IMR-90 (cell line): ENCODE data around the gene GRIA3. TPM values are rescaled to one million over a fixed set of nuclear protein-coding genes. Genes with fewer than 3 reads are reported as not detected.

Experiments
- ATAC-seq: fragments of 200-7000 bp; cut with Tn5 transposase; 2 replicates; pipeline ENCODE4 v1.9.1; 2020; ENCODE audit warnings: low read depth, mild to moderate bottlenecking, moderate library complexity
- BruUV-seq: library from RNA; stranded (reverse); fragments of 400-500 nt; replicated peaks from 2 replicates; lab custom pipeline; 2021; lab: Mats Ljungman, UMichigan
- CTCF ChIA-PET: fragments of 300-600 bp; formaldehyde crosslinking; extraction: SDS; loops from one replicate; lab custom pipeline; 2021; ENCODE audit warnings: antibody characterized with exemption; lab: Yijun Ruan, JAX
- POLR2A ChIA-PET: fragments of 300-600 bp; sonication (Branson Sonifier 250); formaldehyde crosslinking; loops from one replicate; lab custom pipeline; 2022; ENCODE audit warnings: antibody characterized with exemption; ENCODE audit not compliant: unreplicated experiment; lab: Charles Lee
- DNase-seq: peaks from one replicate; pipeline ENCODE4 v3.0.0; 2013
- H2AFZ ChIP-seq: replicated peaks from 2 replicates; pipeline ENCODE3; 2013; ENCODE audit warnings: low read length, mild to moderate bottlenecking; ENCODE audit not compliant: poor library complexity
- H2AK5ac ChIP-seq: 2 replicates; pipeline ENCODE4 v1.6.1; 2013; ENCODE audit warnings: low read depth, low read length, inconsistent platforms
- H2AK9ac ChIP-seq: replicated peaks from 2 replicates; pipeline ENCODE3; 2013; ENCODE audit warnings: mild to moderate bottlenecking, low read depth, low read length, moderate library complexity; ENCODE audit not compliant: poor library complexity
- H2BK120ac ChIP-seq: 2 replicates; pipeline ENCODE4 v1.6.1; 2013; ENCODE audit warnings: low read depth, low read length, inconsistent platforms
- H2BK15ac ChIP-seq: 3 replicates; pipeline ENCODE4 v1.6.1; 2013; ENCODE audit warnings: low read depth, low read length, inconsistent platforms
- H2BK20ac ChIP-seq: 2 replicates; pipeline ENCODE4 v1.6.1; 2013; ENCODE audit warnings: low read depth, mild to moderate bottlenecking, inconsistent platforms, low read length, moderate library complexity
- H2BK5ac ChIP-seq: 2 replicates; pipeline ENCODE4 v1.6.1; 2013; ENCODE audit warnings: mild to moderate bottlenecking, low read depth, low read length, inconsistent platforms; ENCODE audit not compliant: poor library complexity, severe bottlenecking
- H3K14ac ChIP-seq: replicated peaks from 2 replicates; pipeline ENCODE4 v1.6.1; 2013; ENCODE audit warnings: low read depth, low read length, inconsistent platforms
- H3K18ac ChIP-seq: 2 replicates; pipeline ENCODE4 v1.6.1; 2013; ENCODE audit warnings: low read depth, low read length, control low read depth
- H3K23ac ChIP-seq: 2 replicates; pipeline ENCODE4 v1.6.1; 2013; ENCODE audit warnings: low read depth, low read length, inconsistent platforms
- H3K27ac ChIP-seq: 2 replicates; pipeline ENCODE4 v1.5.1; 2013; ENCODE audit warnings: mild to moderate bottlenecking, control low read depth, low read length; ENCODE audit not compliant: insufficient read depth
- H3K27me3 ChIP-seq: 2 replicates; pipeline ENCODE4 v1.6.1; 2013; ENCODE audit warnings: low read length; ENCODE audit not compliant: control insufficient read depth, insufficient read depth
- H3K36me3 ChIP-seq: 2 replicates; pipeline ENCODE4 v1.6.1; 2013; ENCODE audit warnings: low read length, mixed read lengths; ENCODE audit not compliant: control insufficient read depth, insufficient read depth
- H3K4ac ChIP-seq: 2 replicates; pipeline ENCODE4 v1.6.1; 2013; ENCODE audit warnings: low read depth, low read length, inconsistent platforms
- H3K4me1 ChIP-seq: 2 replicates; pipeline ENCODE4 v1.6.1; 2013; ENCODE audit warnings: low read length, mixed read lengths; ENCODE audit not compliant: control insufficient read depth, insufficient read depth
- H3K4me2 ChIP-seq: 2 replicates; pipeline ENCODE4 v1.6.1; 2013; ENCODE audit warnings: low read depth, mild to moderate bottlenecking, control low read depth, low read length, moderate library complexity
- H3K4me3 ChIP-seq: 2 replicates; pipeline ENCODE4 v1.5.1; 2013; ENCODE audit warnings: low read depth, mild to moderate bottlenecking, control low read depth, low read length, moderate library complexity; ENCODE audit not compliant: insufficient read depth
- H3K56ac ChIP-seq: 2 replicates; pipeline ENCODE4 v1.6.1; 2013; ENCODE audit warnings: low read length, inconsistent platforms; ENCODE audit not compliant: insufficient read depth; ENCODE audit errors: extremely low read depth
- H3K79me1 ChIP-seq, 2 experiments: 2 replicates each; pipeline ENCODE4 v1.6.1; 2013; ENCODE audit warnings: low read length in 2 of 2, inconsistent platforms in 1 of 2, low read depth in 1 of 2
- H3K9ac ChIP-seq: 2 replicates; pipeline ENCODE4 v1.6.1; 2013; ENCODE audit warnings: low read depth, low read length, control low read depth
- H3K9me1 ChIP-seq: 2 replicates; pipeline ENCODE4 v1.6.1; 2013; ENCODE audit warnings: low read length, inconsistent platforms; ENCODE audit not compliant: insufficient read depth
- H3K9me3 ChIP-seq: 2 replicates; pipeline ENCODE4 v1.6.1; 2013; ENCODE audit warnings: low read length; ENCODE audit not compliant: control insufficient read depth, insufficient read depth
- H4K20me1 ChIP-seq: 2 replicates; pipeline ENCODE4 v1.6.1; 2013; ENCODE audit warnings: low read length, inconsistent platforms; ENCODE audit not compliant: insufficient read depth
- H4K5ac ChIP-seq: 2 replicates; pipeline ENCODE4 v1.6.1; 2013; ENCODE audit warnings: mild to moderate bottlenecking, low read depth, low read length, control low read depth
- H4K8ac ChIP-seq, 2 experiments: 2 replicates each; pipeline ENCODE4 v1.6.1; 2013; ENCODE audit warnings: low read depth in 2 of 2, low read length in 2 of 2, control low read depth in 1 of 2, inconsistent platforms in 1 of 2
- H4K91ac ChIP-seq: 2 replicates; pipeline ENCODE4 v1.6.1; 2013; ENCODE audit warnings: low read depth, low read length, inconsistent platforms; ENCODE audit not compliant: insufficient read depth
- CHD1 ChIP-seq: IDR thresholded peaks from 2 replicates; pipeline ENCODE4 v1.6.1; 2012; ENCODE audit warnings: low read depth, low read length, improper control_type of control experiment
- FOS ChIP-seq: fragments of 150-350 bp; IDR thresholded peaks from 2 replicates; pipeline ENCODE4 v1.6.1; 2016; ENCODE audit warnings: low read depth, low read length
- MAZ ChIP-seq: IDR thresholded peaks from 2 replicates; pipeline ENCODE4 v1.6.1; 2012; ENCODE audit warnings: low read depth, mild to moderate bottlenecking, low read length, improper control_type of control experiment, moderate library complexity, borderline replicate concordance
- POLR2A ChIP-seq: IDR thresholded peaks from 2 replicates; pipeline ENCODE4 v1.6.1; 2012; ENCODE audit warnings: mild to moderate bottlenecking, low read depth, low read length
- RAD21 ChIP-seq: IDR thresholded peaks from 2 replicates; pipeline ENCODE4 v1.6.1; 2012; ENCODE audit warnings: low read length, improper control_type of control experiment
- RCOR1 ChIP-seq: IDR thresholded peaks from 2 replicates; pipeline ENCODE4 v1.6.1; 2012; ENCODE audit warnings: mild to moderate bottlenecking, low read length, improper control_type of control experiment; ENCODE audit not compliant: insufficient replicate concordance
- RFX5 ChIP-seq: IDR thresholded peaks from 2 replicates; pipeline ENCODE4 v1.8.0; 2012; ENCODE audit warnings: low read depth, mild to moderate bottlenecking, low read length, moderate library complexity
- SMC3 ChIP-seq: fragments of 150-350 bp; IDR thresholded peaks from 2 replicates; pipeline ENCODE4 v1.6.1; 2016; ENCODE audit warnings: low read depth, mild to moderate bottlenecking, antibody characterized with exemption, low read length, moderate library complexity
- WGBS, 2 experiments: methylation state at CpG; one replicate each; pipeline versions ENCODE4 v1.1.5 to v1.1.7; 2013; ENCODE audit warnings: missing lambda C conversion rate in 2 of 2; ENCODE audit not compliant: insufficient read length in 1 of 2; ENCODE audit errors: extremely low coverage in 2 of 2; 5-methylcytosine and 5-hydroxymethylcytosine counted together
- dilution Hi-C: fragments of 300-500 bp; cut with HindIII; formaldehyde crosslinking; loops from one replicate; pipeline ENCODE4 v1.14.3; 2018; ENCODE audit warnings: low sequenced_read_pairs; ENCODE audit not compliant: unreplicated experiment
- in situ Hi-C: fragments of 300-500 bp; cut with MboI; formaldehyde crosslinking; loops from 3 replicates; pipeline ENCODE4 v1.14.3; 2019; ENCODE audit warnings: low sequenced_read_pairs, inconsistent platforms, mixed read lengths
- intact Hi-C: fragments of 100-400 bp; cut with micrococcal nuclease; formaldehyde crosslinking; loops from 2 replicates; pipeline ENCODE4 v1.10.0; 2022
- polyA plus RNA-seq, 3 experiments: library from polyadenylated mRNA; depleted of rRNA; stranded (reverse); fragments of >200 nt; gene quantifications; 2 replicates each; pipeline ENCODE4 v1.2.3, GENCODE V29; 2012; ENCODE audit warnings: low replicate concordance in 1 of 3
- total RNA-seq: library from RNA; depleted of rRNA; stranded (reverse); fragments of >200 nt; gene quantifications from 2 replicates; pipeline ENCODE4 v1.2.3, GENCODE V29; 2012
- TF ChIP-seq, protein P1 (sequence below): fragments of 150-350 bp; IDR thresholded peaks from 2 replicates; pipeline ENCODE4 v1.6.1; 2017; ENCODE audit warnings: mild to moderate bottlenecking, antibody characterized with exemption, low read length, low read depth

The GRIA3 gene
- total and polyA plus RNA-seq, 2 of the 4 experiments (the other 2 are of a cell fraction), result not detected

DNA sequence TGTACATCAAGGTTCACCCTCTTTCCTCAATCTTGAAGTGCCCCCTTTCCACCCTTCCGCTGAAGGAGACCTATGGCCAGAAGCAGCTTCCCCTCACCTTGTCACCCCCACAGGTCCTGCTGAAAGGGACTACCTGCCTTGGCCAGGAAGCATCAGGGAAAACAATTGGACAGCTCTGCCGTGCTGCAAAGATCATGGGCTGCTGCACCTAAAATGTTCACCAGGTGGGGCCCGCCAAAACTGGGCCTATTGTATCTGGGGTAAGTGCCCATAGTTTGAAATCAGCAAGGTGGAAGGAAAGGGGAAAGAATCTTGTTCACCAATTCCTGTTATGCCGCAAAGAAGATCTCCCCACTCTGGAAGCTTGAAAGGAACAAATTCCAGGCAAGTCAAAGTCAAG is 18.4 kb downstream of the GRIA3 start:
- ATAC-seq (no peak), DNase-seq (no peak)
- Histone ChIP-seq H2BK120ac (no peak overlapping the region), H2BK15ac (no peak overlapping the region), H3K4ac (no peak overlapping the region), H4K20me1 (no peaks in the 10 kb centered on the region), H3K4me3 (no peak overlapping the region), H3K9me1 (no peaks in the 10 kb centered on the region), H3K14ac (no peak overlapping the region), H3K9me3 (no peaks in the 10 kb centered on the region), H3K18ac (no peak overlapping the region), H3K36me3 (no peaks in the 10 kb centered on the region), H2AK5ac (no peak overlapping the region), H4K8ac (no peak overlapping the region), H3K4me1 (no peaks in the 10 kb centered on the region), H3K79me1 (no peaks in the 10 kb centered on the region), H2AFZ (no peak overlapping the region), H3K4me2 (no peak overlapping the region), H2BK5ac (no peak overlapping the region), H2AK9ac (no peak overlapping the region), H3K56ac (no peak overlapping the region), H3K9ac (no peak overlapping the region), H3K27me3 (no peaks in the 10 kb centered on the region), H3K23ac (no peak overlapping the region), H4K91ac (no peak overlapping the region), H2BK20ac (no peak overlapping the region), H3K27ac (no peak overlapping the region), H4K5ac (no peak overlapping the region)
- in situ Hi-C loops (no loop called here), intact Hi-C loops (no loop called here), dilution Hi-C loops (no loop called here)
- 100% methylated on average over 1 of the region's 4 CpGs; no CpG with 5 or more reads in 1 of the 2 experiments for WGBS, 2 experiments
- CTCF ChIA-PET, result no interaction called here
- no TSS peak for BruUV-seq
- POLR2A ChIA-PET, result no interaction called here
- TF ChIP-seq, protein P1, sequence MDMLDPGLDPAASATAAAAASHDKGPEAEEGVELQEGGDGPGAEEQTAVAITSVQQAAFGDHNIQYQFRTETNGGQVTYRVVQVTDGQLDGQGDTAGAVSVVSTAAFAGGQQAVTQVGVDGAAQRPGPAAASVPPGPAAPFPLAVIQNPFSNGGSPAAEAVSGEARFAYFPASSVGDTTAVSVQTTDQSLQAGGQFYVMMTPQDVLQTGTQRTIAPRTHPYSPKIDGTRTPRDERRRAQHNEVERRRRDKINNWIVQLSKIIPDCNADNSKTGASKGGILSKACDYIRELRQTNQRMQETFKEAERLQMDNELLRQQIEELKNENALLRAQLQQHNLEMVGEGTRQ, result no peak
- TF ChIP-seq MAZ (no peak), FOS (no peak), RAD21 (no peak), POLR2A (no peak), CHD1 (no peak), RCOR1 (no peak), SMC3 (no peak), RFX5 (no peak)
